HFFc6 (cell line): ENCODE data around the gene RPA4. TPM values are rescaled to one million over a fixed set of nuclear protein-coding genes. Genes with fewer than 3 reads are reported as not detected.

Experiments used
- DNase-seq: peaks from one replicate; pipeline ENCODE4 v3.0.0-alpha.2; 2018
- H3K27ac Mint-ChIP-seq: 2 replicates; pipeline ENCODE4 v1.8.0; 2020; ENCODE audit warnings: mild to moderate bottlenecking, mixed read lengths
- H3K27me3 Mint-ChIP-seq: 2 replicates; pipeline ENCODE4 v1.8.0; 2021; ENCODE audit warnings: mild to moderate bottlenecking, moderate library complexity, mixed read lengths; ENCODE audit not compliant: insufficient read depth
- H3K36me3 Mint-ChIP-seq: 2 replicates; pipeline ENCODE4 v1.8.0; 2021; ENCODE audit warnings: low read depth, mixed read lengths
- H3K4me1 Mint-ChIP-seq: 2 replicates; pipeline ENCODE4 v1.8.0; 2020; ENCODE audit warnings: low read depth, mixed read lengths
- H3K4me3 Mint-ChIP-seq: 2 replicates; pipeline ENCODE4 v1.8.0; 2020; ENCODE audit warnings: mild to moderate bottlenecking, moderate library complexity, mixed read lengths
- H3K9me3 Mint-ChIP-seq: 2 replicates; pipeline ENCODE4 v1.8.0; 2020; ENCODE audit warnings: mild to moderate bottlenecking, mixed read lengths
- CTCF ChIP-seq: fragments of 200-600 bp; sonication (generic); IDR thresholded peaks from 2 replicates; pipeline ENCODE4 v1.5.0; 2021; ENCODE audit warnings: antibody characterized with exemption, mild to moderate bottlenecking
- total RNA-seq, 6 experiments: library from RNA; stranded (reverse); fragmentation: NEBNext Ultra II Directional; extraction: Animal tissue kit (Norgen Biotek cat#: 25700); gene quantifications; 2 replicates in 1 of 6; 3 replicates in 5 of 6; pipeline ENCODE4 v1.2.3, GENCODE V29; 2021

Gene RPA4
- total RNA-seq, 6 experiments from 2014 or later, result 0.13 to 0.43 (median 0.17) TPM; not detected in 1

GRCh38 chrX:96884027-96884426 lies 319 bp downstream of the RPA4 start:
- DNase-seq, result no peak
- H3K4me1 Mint-ChIP-seq, result no peaks in the 10 kb centered on the region
- no peaks in the 10 kb centered on the region for H3K9me3 Mint-ChIP-seq
- no peak overlapping the region for H3K27ac Mint-ChIP-seq
- no peak for TF ChIP-seq CTCF
- H3K4me3 Mint-ChIP-seq, result no peak overlapping the region
- H3K36me3 Mint-ChIP-seq, result no peaks in the 10 kb centered on the region
- no peaks in the 10 kb centered on the region for H3K27me3 Mint-ChIP-seq

- Mint-ChIP-seq H3K36me3 (no peaks in the 10 kb centered on the region), H3K27ac (no peak overlapping the region), H3K4me1 (peaks cover 6% of the 10 kb centered on the region; the same call in 1 of the 2 replicates), H3K9me3 (no peaks in the 10 kb centered on the region), H3K27me3 (no peaks in the 10 kb centered on the region), H3K4me3 (no peak overlapping the region)
- TF ChIP-seq CTCF, result no peak
- no peak for DNase-seq
Observed at GRCh38 chrX:96889726-96890125, 6.0 kb downstream of the RPA4 start.

- no peaks in the 10 kb centered on the region for H3K36me3 Mint-ChIP-seq
Observed at GRCh38 chrX:96906741-96907140, 23.0 kb downstream of the RPA4 start.

GRCh38 chrX:96907516-96908272 lies 24.0 kb downstream of the RPA4 start:
- Mint-ChIP-seq H3K27me3 (no peaks in the 10 kb centered on the region), H3K9me3 (no peaks in the 10 kb centered on the region), H3K36me3 (no peaks in the 10 kb centered on the region), H3K4me1 (peaks cover 11% of the 10 kb centered on the region), H3K4me3 (no peak overlapping the region), H3K27ac (no peak overlapping the region)
- no peak for TF ChIP-seq CTCF
- DNase-seq, result no peak

More at GRCh38 chrX:96906741-96907140, 23.0 kb downstream of the RPA4 start:
- Mint-ChIP-seq H3K4me1 (peaks cover 9% of the 10 kb centered on the region), H3K27ac (no peak overlapping the region), H3K9me3 (no peaks in the 10 kb centered on the region), H3K4me3 (no peak overlapping the region), H3K27me3 (no peaks in the 10 kb centered on the region)
- no peak for TF ChIP-seq CTCF
- DNase-seq, result no peak

GRCh38 chrX:96909291-96909690 lies 25.6 kb downstream of the RPA4 start:
- Mint-ChIP-seq H3K4me3 (no peak overlapping the region), H3K27me3 (no peaks in the 10 kb centered on the region), H3K36me3 (no peaks in the 10 kb centered on the region), H3K4me1 (peaks cover 11% of the 10 kb centered on the region), H3K27ac (no peak overlapping the region), H3K9me3 (no peaks in the 10 kb centered on the region)
- TF ChIP-seq CTCF, result no peak
- no peak for DNase-seq
